Large intestine (tissue), 3 donors: Measurements from ENCODE around the gene DLL4. TPM values are rescaled to one million over a fixed set of nuclear protein-coding genes. Genes with fewer than 3 reads are reported as not detected.

Experiments used
- DNase-seq, 2 donors: peaks; one replicate each; pipeline versions ENCODE4 v3.0.0 to v3.0.0-alpha.2; 2013
- H3K27ac ChIP-seq: one replicate; pipeline ENCODE4 v1.5.1; 2013; ENCODE audit warnings: low read length
- H3K27me3 ChIP-seq: 2 replicates; pipeline ENCODE4 v1.6.1; 2013; ENCODE audit warnings: low read length; ENCODE audit not compliant: control insufficient read depth, insufficient read depth
- H3K36me3 ChIP-seq: 2 replicates; pipeline ENCODE4 v1.6.1; 2013; ENCODE audit warnings: low read length; ENCODE audit not compliant: control insufficient read depth, insufficient read depth
- H3K4me1 ChIP-seq: one replicate; pipeline ENCODE4 v1.6.1; 2013; ENCODE audit warnings: low read length; ENCODE audit not compliant: control insufficient read depth, insufficient read depth
- H3K4me3 ChIP-seq: one replicate; pipeline ENCODE4 v1.5.1; 2013; ENCODE audit warnings: low read length
- H3K9me3 ChIP-seq: one replicate; pipeline ENCODE4 v1.6.1; 2013; ENCODE audit warnings: mild to moderate bottlenecking, low read depth, low read length, moderate library complexity; ENCODE audit not compliant: control insufficient read depth
- WGBS: methylation state at CpG from one replicate; pipeline ENCODE4 v1.1.5; 2013; ENCODE audit warnings: low lambda C conversion rate; ENCODE audit not compliant: insufficient coverage; 5-methylcytosine and 5-hydroxymethylcytosine counted together
- polyA plus RNA-seq: library from polyadenylated mRNA; unstranded; fragments of 120-200 nt; gene quantifications from one replicate; pipeline ENCODE4 v1.2.1, GENCODE V29; 2013

Gene DLL4
- polyA plus RNA-seq, 1 donor, result 12.3 TPM

DNA sequence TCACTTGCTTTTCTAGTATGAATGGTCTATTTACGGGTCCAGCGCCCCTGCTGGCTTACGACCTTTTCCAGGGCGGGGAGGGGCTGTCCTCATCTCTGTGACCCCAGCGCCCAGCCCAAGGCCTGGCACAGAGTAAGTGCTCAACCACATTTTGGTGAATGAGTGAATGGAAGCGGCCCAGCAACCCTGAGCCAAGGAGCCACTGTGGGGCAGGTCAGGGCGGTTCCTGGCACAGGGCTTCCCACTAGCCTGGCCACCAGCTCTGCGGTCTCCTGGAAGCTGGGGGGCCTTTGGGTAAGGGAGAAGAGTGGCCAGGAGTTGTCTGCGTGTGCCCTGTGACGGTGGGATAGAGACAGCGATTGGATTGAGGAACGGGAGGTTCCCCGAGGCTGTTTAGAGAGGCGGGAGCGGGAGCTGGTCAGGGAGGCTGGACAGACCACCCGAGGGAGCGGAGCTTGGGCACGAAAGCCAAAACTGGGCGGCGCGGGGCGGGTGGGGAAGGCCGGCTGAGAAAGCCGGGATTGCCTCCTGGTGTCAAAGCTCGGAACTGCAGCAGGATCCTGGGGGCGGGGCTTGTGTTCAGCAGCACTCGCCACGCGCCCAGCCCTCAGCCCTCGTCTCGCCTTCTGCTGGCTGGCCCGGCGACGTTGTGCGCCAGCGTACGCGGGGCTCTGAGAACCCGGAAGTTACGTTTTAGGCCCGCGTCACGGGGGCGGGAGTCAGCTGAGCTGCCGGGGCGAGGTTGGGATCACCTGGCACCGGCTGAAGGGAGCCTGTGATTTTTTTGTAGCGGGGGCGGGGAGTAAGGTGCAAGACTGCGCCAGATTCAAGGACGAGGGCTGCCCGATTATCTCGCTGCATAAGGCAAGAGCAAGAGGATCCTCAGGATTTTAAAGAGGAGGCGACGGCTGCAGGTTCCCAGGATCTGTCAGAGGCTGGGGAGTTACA, 35.1 kb upstream of the DLL4 start, which contains the start of gene VPS18:
Gene VPS18, plus strand, starts transcription at position 718 of the 948 bp plus-strand sequence. CDS start 319 bp downstream, outside the sequence.
- Histone ChIP-seq H3K4me1 (peaks cover 38% of the 10 kb centered on the region), H3K27me3 (no peaks in the 10 kb centered on the region), H3K4me3 (peak within 1 kb of the TSS; percentile 94), H3K27ac (peak within 1 kb of the TSS; percentile 99), H3K9me3 (no peaks in the 10 kb centered on the region), H3K36me3 (peaks cover 17% of the 10 kb centered on the region)
- peak; percentile 98 for DNase-seq
- no CpG with 5 or more reads among the region's 55 CpGs for WGBS

DNA sequence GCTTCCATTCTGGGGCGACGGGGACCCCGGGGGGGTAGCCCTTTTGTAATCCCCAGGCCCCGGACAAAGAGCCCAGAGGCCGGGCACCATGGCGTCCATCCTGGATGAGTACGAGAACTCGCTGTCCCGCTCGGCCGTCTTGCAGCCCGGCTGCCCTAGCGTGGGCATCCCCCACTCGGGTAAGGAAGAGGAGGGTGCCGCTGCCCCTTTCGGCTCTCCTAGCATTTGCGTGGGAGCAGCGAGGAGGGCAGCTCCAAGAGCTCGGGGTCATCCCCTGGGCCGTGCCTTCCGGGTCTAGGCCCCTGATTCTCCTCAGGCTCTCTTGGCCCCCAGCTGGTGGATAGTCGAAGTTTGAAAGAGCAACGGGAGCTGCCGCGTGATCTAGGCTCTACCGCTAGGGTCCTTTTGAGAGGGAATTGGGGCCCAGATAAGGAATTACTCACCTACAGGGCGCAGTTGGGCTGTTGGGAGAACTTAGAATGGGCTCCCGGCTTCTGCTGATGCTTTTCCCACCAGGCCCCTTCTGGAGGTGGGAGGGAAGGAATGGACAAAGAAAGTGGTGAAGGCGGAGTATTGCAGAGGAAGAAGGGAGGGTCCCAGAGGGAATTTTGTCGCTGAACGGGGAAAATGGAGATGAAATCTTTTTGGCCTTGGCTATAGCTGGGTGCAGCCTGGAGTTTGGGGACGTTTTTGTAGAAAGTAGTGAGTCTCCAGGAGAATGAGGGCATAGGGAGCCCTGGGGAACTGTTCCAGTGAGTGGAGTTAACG, 34.3 kb upstream of the DLL4 start:
- Histone ChIP-seq H3K27me3 (no peaks in the 10 kb centered on the region), H3K4me1 (peaks cover 38% of the 10 kb centered on the region), H3K27ac (peak overlapping the region; percentile 99), H3K9me3 (no peaks in the 10 kb centered on the region), H3K36me3 (peaks cover 25% of the 10 kb centered on the region), H3K4me3 (peak overlapping the region; percentile 94)
- no CpG with 5 or more reads among the region's 33 CpGs for WGBS
- DNase-seq, result peak in 1 of 2 donors; percentile 80

DNA sequence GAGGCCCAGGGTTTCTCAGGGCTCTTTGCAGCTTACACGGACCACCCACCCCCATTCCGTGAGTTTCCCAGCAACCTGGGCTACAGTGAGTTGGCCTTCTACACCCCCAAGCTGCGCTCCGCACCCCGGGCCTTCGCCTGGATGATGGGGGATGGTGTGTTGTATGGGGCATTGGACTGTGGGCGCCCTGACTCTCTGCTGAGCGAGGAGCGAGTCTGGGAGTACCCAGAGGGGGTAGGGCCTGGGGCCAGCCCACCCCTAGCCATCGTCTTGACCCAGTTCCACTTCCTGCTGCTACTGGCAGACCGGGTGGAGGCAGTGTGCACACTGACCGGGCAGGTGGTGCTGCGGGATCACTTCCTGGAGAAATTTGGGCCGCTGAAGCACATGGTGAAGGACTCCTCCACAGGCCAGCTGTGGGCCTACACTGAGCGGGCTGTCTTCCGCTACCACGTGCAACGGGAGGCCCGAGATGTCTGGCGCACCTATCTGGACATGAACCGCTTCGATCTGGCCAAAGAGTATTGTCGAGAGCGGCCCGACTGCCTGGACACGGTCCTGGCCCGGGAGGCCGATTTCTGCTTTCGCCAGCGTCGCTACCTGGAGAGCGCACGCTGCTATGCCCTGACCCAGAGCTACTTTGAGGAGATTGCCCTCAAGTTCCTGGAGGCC, 29.5 kb upstream of the DLL4 start:
- H3K27me3 ChIP-seq, result no peaks in the 10 kb centered on the region
- H3K4me1 ChIP-seq, result peaks cover 16% of the 10 kb centered on the region
- no peaks in the 10 kb centered on the region for H3K9me3 ChIP-seq
- no peak for DNase-seq
- WGBS, result no CpG with 5 or more reads among the region's 33 CpGs
- no peak overlapping the region for H3K4me3 ChIP-seq
- peaks cover 60% of the 10 kb centered on the region for H3K36me3 ChIP-seq
- no peak overlapping the region for H3K27ac ChIP-seq

DNA sequence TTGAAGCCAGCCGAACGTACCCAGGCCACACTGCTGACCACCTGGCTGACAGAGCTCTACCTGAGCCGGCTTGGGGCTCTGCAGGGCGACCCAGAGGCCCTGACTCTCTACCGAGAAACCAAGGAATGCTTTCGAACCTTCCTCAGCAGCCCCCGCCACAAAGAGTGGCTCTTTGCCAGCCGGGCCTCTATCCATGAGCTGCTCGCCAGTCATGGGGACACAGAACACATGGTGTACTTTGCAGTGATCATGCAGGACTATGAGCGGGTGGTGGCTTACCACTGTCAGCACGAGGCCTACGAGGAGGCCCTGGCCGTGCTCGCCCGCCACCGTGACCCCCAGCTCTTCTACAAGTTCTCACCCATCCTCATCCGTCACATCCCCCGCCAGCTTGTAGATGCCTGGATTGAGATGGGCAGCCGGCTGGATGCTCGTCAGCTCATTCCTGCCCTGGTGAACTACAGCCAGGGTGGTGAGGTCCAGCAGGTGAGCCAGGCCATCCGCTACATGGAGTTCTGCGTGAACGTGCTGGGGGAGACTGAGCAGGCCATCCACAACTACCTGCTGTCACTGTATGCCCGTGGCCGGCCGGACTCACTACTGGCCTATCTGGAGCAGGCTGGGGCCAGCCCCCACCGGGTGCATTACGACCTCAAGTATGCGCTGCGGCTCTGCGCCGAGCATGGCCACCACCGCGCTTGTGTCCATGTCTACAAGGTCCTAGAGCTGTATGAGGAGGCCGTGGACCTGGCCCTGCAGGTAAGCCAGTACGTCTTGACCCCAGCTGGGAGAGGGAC, 28.7 kb upstream of the DLL4 start:
- Histone ChIP-seq H3K36me3 (peaks cover 63% of the 10 kb centered on the region), H3K9me3 (no peaks in the 10 kb centered on the region), H3K27me3 (no peaks in the 10 kb centered on the region), H3K4me3 (no peak overlapping the region), H3K4me1 (peaks cover 13% of the 10 kb centered on the region), H3K27ac (no peak overlapping the region)
- no CpG with 5 or more reads among the region's 36 CpGs for WGBS
- no peak for DNase-seq

DNA sequence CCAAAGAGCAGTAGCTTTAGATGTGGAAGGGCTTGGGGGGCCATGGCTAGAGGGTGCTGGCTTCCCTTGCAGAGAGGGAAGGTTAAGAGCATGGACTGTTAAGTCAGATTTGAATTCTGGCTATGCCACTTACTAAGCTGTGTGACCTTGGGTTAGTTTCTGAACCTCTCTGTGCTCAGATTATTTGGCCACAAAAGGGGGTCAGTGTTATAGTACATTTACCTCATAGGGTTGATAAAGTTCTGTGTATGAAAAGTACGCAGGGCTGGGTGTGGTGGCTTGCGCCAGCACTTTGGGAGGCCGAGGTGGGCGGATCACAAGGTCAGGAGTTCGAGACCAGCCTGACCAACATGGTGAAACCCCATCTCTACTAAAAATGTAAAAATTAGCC, 28.1 kb upstream of the DLL4 start:
- H3K36me3 ChIP-seq, result peaks cover 59% of the 10 kb centered on the region
- H3K4me1 ChIP-seq, result peaks cover 13% of the 10 kb centered on the region
- no peak overlapping the region for H3K4me3 ChIP-seq
- no peaks in the 10 kb centered on the region for H3K9me3 ChIP-seq
- H3K27me3 ChIP-seq, result no peaks in the 10 kb centered on the region
- no peak overlapping the region for H3K27ac ChIP-seq
- DNase-seq, result no peak
- WGBS, result no CpG with 5 or more reads among the region's 5 CpGs

DNA sequence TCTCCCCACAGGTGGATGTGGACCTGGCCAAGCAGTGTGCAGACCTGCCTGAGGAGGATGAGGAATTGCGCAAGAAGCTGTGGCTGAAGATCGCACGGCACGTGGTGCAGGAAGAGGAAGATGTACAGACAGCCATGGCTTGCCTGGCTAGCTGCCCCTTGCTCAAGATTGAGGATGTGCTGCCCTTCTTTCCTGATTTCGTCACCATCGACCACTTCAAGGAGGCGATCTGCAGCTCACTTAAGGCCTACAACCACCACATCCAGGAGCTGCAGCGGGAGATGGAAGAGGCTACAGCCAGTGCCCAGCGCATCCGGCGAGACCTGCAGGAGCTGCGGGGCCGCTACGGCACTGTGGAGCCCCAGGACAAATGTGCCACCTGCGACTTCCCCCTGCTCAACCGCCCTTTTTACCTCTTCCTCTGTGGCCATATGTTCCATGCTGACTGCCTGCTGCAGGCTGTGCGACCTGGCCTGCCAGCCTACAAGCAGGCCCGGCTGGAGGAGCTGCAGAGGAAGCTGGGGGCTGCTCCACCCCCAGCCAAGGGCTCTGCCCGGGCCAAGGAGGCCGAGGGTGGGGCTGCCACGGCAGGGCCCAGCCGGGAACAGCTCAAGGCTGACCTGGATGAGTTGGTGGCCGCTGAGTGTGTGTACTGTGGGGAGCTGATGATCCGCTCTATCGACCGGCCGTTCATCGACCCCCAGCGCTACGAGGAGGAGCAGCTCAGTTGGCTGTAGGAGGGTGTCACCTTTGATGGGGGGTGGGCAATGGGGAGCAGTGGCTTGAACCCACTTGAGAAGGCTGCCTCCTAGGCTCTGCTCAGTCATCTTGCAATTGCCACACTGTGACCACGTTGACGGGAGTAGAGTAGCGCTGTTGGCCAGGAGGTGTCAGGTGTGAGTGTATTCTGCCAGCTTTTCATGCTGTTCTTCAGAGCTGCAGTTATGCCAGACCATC, 26.3 kb upstream of the DLL4 start:
- Histone ChIP-seq H3K4me3 (no peak overlapping the region), H3K36me3 (peaks cover 56% of the 10 kb centered on the region), H3K27me3 (no peaks in the 10 kb centered on the region), H3K27ac (no peak overlapping the region), H3K4me1 (peaks cover 28% of the 10 kb centered on the region), H3K9me3 (no peaks in the 10 kb centered on the region)
- no peak for DNase-seq
- WGBS, result no CpG with 5 or more reads among the region's 33 CpGs

DNA sequence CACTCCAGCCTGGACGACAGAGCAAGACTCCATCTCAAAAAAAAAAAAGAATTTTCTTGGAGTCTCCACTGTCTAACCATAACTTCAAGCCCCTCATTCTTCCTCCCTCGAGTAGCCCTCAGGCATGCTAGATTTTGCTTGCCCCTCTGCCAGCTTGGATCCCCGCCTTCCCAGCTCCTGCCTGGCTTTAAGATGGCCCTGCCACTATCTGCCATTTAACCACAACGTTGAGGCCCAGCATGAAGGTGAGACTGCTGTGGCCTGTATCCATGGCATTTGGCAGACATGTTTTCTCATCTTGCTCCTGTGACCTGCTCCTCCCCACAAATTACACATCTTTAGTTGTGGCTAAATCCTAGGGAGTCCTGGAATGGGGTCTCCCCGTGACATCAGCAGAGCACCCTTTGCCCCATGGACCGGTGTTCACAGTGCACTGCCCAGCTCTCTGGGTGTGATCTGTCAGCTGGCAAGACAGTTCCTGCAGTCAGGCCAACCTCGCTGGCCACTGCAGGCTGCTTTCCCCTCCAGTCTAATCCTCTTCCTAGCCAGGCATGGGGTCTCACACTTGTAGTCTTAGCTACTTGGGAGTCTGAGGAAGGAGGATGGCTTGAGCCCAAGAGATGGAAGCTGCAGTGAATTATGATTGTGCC, 24.5 kb upstream of the DLL4 start:
- no peak overlapping the region for H3K4me3 ChIP-seq
- peaks cover 40% of the 10 kb centered on the region for H3K36me3 ChIP-seq
- DNase-seq, result no peak
- H3K27ac ChIP-seq, result no peak overlapping the region
- H3K4me1 ChIP-seq, result peaks cover 42% of the 10 kb centered on the region
- no peaks in the 10 kb centered on the region for H3K9me3 ChIP-seq
- WGBS, result no CpG with 5 or more reads among the region's 7 CpGs
- no peaks in the 10 kb centered on the region for H3K27me3 ChIP-seq

DNA sequence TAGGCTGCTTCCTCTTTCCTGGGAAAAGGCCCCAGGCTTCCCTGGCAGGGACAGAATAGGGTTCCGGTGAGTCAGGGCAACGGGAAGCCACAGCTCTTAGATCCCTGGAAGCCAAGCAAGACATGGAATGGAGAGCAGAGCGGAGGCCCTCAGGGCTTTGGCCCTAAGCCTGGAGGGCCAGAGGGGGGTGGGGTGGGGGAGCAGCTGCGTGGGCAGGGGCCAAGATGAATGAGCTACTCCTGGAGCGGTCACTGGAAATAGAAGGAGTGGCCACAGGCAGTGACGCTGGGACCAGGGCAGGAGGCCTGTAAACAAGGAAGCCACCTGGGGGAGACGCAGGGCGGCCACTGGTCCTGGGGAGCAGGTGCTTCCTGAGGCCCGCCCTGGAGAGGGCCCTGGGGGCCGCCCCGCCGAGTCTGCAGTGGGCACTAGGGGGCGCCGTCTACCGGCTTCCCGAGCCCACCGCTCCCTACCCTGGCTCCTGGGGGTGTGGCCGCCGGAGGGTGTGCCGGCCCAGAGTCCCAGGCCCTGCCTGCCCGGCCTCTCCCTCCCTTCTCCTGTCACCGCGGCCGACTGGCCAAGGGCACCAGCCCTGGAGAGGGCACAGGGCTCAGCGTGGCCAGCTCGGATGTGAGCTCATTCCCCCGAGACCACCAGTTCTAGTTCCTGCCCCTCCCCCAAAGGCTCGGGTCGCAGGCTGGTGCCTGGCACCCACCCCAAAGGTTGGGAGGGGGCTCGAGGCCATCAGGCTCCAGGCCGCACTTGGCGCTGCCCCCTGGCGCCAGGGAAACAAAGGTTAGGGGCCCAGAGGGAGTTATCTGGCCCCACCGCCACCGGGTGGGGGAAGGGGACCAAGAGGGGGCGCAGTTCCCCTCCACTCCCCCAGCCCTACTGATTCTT, 22.8 kb upstream of the DLL4 start:
- Histone ChIP-seq H3K27me3 (no peaks in the 10 kb centered on the region), H3K36me3 (peaks cover 24% of the 10 kb centered on the region), H3K4me3 (peak overlapping the region; percentile 54), H3K27ac (peak overlapping the region; percentile 92), H3K4me1 (peaks cover 50% of the 10 kb centered on the region), H3K9me3 (no peaks in the 10 kb centered on the region)
- peak; percentile 92 to 93 for DNase-seq
- no CpG with 5 or more reads among the region's 36 CpGs for WGBS
